SH-SY5Y (cell line): Measurements from ENCODE around the gene MRPL52.

Experiments used
- GATA2 ChIP-seq: IDR thresholded peaks from 2 replicates; pipeline ENCODE4 v1.6.1; 2011; ENCODE audit warnings: mild to moderate bottlenecking, low read depth, low read length
- GATA3 ChIP-seq: IDR thresholded peaks from 2 replicates; pipeline ENCODE4 v1.6.1; 2011; ENCODE audit warnings: low read depth, mild to moderate bottlenecking, low read length, moderate library complexity

DNA sequence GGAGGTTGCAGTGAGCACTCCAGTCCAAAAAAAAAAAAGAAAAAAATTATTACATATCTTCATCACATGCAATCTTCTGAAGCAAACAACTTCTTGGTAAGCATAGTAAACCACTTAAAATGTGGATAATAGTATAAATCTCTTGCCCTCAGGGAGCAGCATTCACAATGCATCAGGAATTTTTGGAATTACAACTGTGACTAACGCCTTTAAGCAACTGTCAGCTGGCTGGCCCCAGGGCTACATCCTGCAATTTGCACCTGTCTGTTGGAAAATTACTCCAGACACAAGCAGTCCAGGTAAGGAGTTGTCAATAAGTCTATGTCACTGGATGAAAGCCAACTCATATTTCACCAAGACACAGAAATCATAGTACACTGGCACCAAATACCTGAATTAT lies 9.0 kb upstream of the MRPL52 start:
- no peak for TF ChIP-seq GATA2
- no peak for TF ChIP-seq GATA3
